HL-60 (cell line): ENCODE data around the gene CIC.

Source experiments
- DNase-seq, 2 experiments: peaks; one replicate each; pipeline ENCODE4 v3.0.0-alpha.2; 2010 to 2020; ENCODE audit warnings: low read depth in 1 of 2, low spot score in 1 of 2
- H3K27ac ChIP-seq: fragments of 250-450 bp; sonication (Bioruptor Pico); replicated peaks from 2 replicates; pipeline ENCODE4 v1.5.1; 2020; ENCODE audit warnings: mild to moderate bottlenecking, moderate library complexity
- H3K27me3 ChIP-seq: fragments of 250-450 bp; sonication (Bioruptor Pico); 2 replicates; pipeline ENCODE4 v1.5.1; 2021; ENCODE audit warnings: mild to moderate bottlenecking, moderate library complexity; ENCODE audit not compliant: insufficient read depth, poor library complexity, severe bottlenecking
- H3K4me3 ChIP-seq: replicated peaks from 2 replicates; pipeline ENCODE4 v1.5.1; 2011; ENCODE audit warnings: mild to moderate bottlenecking, control low read depth, low read length; ENCODE audit not compliant: insufficient read depth
- GABPA ChIP-seq: IDR thresholded peaks from 2 replicates; pipeline ENCODE4 v1.6.1; 2012; ENCODE audit warnings: low read depth
- POLR2AphosphoS5 ChIP-seq: IDR thresholded peaks from 2 replicates; pipeline ENCODE4 v1.6.1; 2012; ENCODE audit warnings: low read depth
- REST ChIP-seq: IDR thresholded peaks from 2 replicates; pipeline ENCODE4 v1.6.1; 2012; ENCODE audit warnings: low read depth; ENCODE audit not compliant: insufficient replicate concordance
- SPI1 ChIP-seq: IDR thresholded peaks from 2 replicates; pipeline ENCODE4 v1.6.1; 2012; ENCODE audit warnings: low read depth, mild to moderate bottlenecking, borderline replicate concordance
- TF ChIP-seq, protein P1 (sequence below): IDR thresholded peaks from one replicate; pipeline ENCODE4 v1.5.1; 2011; ENCODE audit warnings: low read length, control low read depth, inconsistent platforms; ENCODE audit not compliant: insufficient read depth

The CIC gene

DNA sequence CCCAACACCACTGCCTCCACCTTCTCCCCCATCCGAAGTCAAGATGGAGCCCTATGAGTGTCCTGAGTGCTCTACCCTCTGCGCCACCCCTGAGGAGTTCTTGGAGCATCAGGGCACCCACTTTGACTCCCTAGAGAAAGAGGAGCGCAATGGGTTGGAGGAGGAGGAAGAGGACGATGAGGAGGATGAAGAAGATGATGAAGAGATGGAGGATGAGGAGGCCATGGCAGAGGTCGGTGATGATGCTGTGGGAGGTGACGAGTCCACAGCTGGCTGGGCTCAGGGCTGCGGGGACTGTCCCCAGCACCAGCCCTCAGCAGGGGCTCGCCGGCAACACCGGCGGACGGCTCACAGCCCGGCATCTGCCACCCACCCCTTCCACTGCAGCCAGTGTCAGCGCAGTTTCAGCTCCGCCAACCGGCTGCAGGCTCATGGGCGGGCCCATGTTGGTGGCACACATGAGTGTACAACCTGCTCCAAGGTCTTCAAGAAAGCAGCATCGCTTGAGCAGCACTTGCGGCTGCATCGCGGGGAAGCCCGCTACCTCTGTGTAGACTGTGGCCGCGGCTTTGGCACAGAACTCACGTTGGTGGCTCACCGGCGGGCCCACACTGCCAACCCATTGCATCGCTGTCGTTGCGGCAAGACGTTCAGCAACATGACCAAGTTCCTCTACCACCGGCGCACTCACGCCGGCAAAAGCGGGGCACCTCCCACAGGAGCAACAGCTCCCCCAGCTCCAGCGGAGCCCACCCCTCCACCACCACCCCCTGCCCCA is 43.9 kb upstream of the CIC start:
- Histone ChIP-seq H3K27ac (no peak overlapping the region), H3K4me3 (no peak overlapping the region), H3K27me3 (no peaks in the 10 kb centered on the region)
- no peak for DNase-seq
- TF ChIP-seq POLR2AphosphoS5 (no peak), GABPA (no peak), REST (no peak), SPI1 (no peak)
- TF ChIP-seq, protein P1, sequence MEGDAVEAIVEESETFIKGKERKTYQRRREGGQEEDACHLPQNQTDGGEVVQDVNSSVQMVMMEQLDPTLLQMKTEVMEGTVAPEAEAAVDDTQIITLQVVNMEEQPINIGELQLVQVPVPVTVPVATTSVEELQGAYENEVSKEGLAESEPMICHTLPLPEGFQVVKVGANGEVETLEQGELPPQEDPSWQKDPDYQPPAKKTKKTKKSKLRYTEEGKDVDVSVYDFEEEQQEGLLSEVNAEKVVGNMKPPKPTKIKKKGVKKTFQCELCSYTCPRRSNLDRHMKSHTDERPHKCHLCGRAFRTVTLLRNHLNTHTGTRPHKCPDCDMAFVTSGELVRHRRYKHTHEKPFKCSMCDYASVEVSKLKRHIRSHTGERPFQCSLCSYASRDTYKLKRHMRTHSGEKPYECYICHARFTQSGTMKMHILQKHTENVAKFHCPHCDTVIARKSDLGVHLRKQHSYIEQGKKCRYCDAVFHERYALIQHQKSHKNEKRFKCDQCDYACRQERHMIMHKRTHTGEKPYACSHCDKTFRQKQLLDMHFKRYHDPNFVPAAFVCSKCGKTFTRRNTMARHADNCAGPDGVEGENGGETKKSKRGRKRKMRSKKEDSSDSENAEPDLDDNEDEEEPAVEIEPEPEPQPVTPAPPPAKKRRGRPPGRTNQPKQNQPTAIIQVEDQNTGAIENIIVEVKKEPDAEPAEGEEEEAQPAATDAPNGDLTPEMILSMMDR: no peak

DNA sequence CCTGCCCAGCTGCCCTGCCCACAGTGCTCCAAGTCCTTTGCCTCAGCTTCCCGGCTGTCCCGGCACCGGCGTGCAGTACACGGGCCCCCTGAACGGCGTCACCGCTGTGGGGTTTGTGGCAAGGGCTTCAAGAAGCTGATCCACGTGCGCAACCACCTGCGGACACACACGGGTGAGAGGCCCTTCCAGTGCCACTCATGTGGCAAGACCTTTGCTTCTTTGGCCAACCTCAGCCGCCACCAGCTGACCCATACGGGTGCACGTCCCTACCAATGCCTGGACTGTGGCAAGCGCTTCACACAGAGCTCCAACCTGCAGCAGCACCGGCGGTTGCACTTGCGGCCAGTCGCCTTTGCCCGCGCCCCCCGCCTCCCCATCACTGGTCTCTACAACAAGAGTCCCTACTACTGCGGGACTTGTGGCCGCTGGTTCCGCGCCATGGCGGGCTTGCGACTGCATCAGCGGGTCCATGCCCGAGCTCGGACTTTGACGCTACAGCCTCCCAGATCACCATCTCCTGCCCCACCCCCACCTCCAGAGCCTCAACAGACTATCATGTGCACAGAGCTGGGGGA is 43.2 kb upstream of the CIC start:
- H3K4me3 ChIP-seq: no peak overlapping the region
- TF ChIP-seq POLR2AphosphoS5 (no peak), SPI1 (no peak), REST (no peak), GABPA (no peak)
- TF ChIP-seq, protein P1: no peak
- H3K27ac ChIP-seq: no peak overlapping the region
- no peaks in the 10 kb centered on the region for H3K27me3 ChIP-seq
- no peak for DNase-seq

DNA sequence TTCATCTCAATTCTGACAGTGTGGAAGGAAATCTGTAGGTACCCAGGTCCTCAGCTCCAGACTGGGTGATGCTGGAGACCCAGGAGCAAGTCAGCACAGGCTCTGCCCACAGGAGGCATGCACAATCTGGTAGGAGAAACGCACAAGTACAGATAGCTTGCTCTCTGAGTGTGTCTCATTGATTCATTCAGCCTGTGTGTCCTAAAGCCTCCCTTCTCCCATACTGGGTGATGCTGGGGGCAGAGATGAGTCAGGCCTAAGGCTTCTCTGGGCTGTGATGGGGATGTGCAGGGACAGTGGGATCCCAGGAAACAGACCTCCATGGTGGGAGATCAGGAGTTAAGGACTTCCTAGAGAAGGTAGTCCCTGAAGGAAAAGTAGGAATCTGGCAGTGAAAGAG is 42.2 kb upstream of the CIC start:
- Histone ChIP-seq H3K27ac (no peak overlapping the region), H3K4me3 (no peak overlapping the region), H3K27me3 (no peaks in the 10 kb centered on the region)
- TF ChIP-seq REST: no peak
- TF ChIP-seq GABPA: no peak
- TF ChIP-seq POLR2AphosphoS5: no peak
- TF ChIP-seq, protein P1: no peak
- no peak for TF ChIP-seq SPI1
- DNase-seq: no peak
